BE2C (cell line): ENCODE data around the gene SCGN.

Source experiments
- DNase-seq: peaks from one replicate; pipeline ENCODE4 v3.0.0-alpha.2; 2020
- H3K27me3 ChIP-seq: fragments of 250-450 bp; sonication (Bioruptor Pico); 2 replicates; pipeline ENCODE4 v1.5.1; 2020; ENCODE audit warnings: mild to moderate bottlenecking
- H3K36me3 ChIP-seq: fragments of 250-450 bp; sonication (Bioruptor Pico); 2 replicates; pipeline ENCODE4 v1.5.1; 2020; ENCODE audit warnings: mild to moderate bottlenecking
- H3K4me1 ChIP-seq: fragments of 250-450 bp; sonication (Bioruptor Pico); 2 replicates; pipeline ENCODE4 v1.5.1; 2020
- H3K4me3 ChIP-seq: 2 replicates; pipeline ENCODE4 v1.5.1; 2011; ENCODE audit warnings: low read depth, low read length
- H3K9me3 ChIP-seq: fragments of 250-450 bp; sonication (Bioruptor Pico); 2 replicates; pipeline ENCODE4 v1.5.1; 2020
- TF ChIP-seq, protein P1 (sequence below): IDR thresholded peaks from 2 replicates; pipeline ENCODE4 v1.5.1; 2012; ENCODE audit warnings: mild to moderate bottlenecking, low read depth, low read length

SCGN gene

DNA sequence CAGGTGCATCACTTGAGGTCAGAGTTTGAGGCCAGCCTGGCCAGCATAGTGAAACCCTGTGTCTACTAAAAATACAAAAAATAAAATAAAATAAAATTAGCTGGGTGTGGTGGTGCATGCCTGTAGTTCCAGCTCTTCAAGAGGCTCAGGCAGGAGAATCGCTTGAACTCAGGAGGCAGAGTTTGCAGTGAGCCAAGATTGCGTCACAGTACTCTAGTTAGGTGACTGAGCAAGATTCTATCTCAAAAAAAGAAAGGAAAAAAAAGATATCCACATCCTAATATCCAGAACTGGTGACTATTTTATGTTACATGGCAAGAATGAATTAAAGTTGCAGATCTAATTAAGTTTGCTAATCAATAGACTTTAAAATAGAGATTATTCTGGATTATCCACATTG lies 32.5 kb downstream of the SCGN start:
- Histone ChIP-seq H3K9me3 (no peaks in the 10 kb centered on the region), H3K36me3 (no peaks in the 10 kb centered on the region), H3K4me3 (no peak overlapping the region), H3K27me3 (no peaks in the 10 kb centered on the region), H3K4me1 (peaks cover 1% of the 10 kb centered on the region)
- DNase-seq: no peak
- TF ChIP-seq, protein P1, sequence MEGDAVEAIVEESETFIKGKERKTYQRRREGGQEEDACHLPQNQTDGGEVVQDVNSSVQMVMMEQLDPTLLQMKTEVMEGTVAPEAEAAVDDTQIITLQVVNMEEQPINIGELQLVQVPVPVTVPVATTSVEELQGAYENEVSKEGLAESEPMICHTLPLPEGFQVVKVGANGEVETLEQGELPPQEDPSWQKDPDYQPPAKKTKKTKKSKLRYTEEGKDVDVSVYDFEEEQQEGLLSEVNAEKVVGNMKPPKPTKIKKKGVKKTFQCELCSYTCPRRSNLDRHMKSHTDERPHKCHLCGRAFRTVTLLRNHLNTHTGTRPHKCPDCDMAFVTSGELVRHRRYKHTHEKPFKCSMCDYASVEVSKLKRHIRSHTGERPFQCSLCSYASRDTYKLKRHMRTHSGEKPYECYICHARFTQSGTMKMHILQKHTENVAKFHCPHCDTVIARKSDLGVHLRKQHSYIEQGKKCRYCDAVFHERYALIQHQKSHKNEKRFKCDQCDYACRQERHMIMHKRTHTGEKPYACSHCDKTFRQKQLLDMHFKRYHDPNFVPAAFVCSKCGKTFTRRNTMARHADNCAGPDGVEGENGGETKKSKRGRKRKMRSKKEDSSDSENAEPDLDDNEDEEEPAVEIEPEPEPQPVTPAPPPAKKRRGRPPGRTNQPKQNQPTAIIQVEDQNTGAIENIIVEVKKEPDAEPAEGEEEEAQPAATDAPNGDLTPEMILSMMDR: no peak

DNA sequence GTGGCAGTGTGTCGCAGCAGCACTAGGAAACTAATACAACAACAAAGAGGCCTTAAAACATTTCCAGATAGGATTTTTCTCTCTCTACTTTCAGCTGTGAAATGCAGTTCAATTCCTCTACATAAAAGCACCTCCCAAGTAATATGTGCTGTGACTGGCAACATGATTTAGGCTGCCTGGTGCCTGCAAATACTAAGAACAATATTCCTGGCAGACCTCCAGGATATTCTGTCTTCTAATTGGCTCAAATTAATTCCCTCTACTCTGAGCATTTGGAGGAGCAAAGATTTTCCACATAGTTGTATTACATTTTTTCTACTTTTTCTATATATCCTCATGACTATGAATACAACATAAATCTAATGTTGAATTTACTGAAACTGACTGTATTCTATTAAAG lies 33.2 kb downstream of the SCGN start:
- no peaks in the 10 kb centered on the region; the same call in none of the 2 replicates for H3K4me1 ChIP-seq
- H3K27me3 ChIP-seq: no peaks in the 10 kb centered on the region
- no peaks in the 10 kb centered on the region for H3K36me3 ChIP-seq
- H3K9me3 ChIP-seq: no peaks in the 10 kb centered on the region
- DNase-seq: no peak
- H3K4me3 ChIP-seq: no peak overlapping the region
- TF ChIP-seq, protein P1: no peak

DNA sequence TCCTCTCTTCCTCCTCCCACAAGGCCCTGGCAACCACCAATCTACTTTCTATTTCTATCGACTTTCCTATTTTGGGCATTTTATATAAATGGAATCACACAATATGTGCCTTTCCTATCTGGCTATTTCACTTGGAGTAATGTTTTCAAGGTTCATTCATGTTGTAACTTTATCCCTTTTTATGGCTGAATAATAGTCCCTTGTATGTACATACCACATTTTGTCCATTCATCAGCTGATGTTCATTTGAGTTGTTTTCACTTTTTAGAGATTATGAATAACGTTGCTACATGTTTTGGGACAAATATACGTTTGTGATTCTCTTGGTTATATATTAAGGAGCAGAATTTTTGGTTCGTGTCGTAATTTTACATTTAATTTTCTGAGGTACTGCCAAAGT lies 33.9 kb downstream of the SCGN start:
- H3K4me3 ChIP-seq: no peak overlapping the region
- no peaks in the 10 kb centered on the region for H3K9me3 ChIP-seq
- no peaks in the 10 kb centered on the region; the same call in none of the 2 replicates for H3K4me1 ChIP-seq
- no peaks in the 10 kb centered on the region for H3K27me3 ChIP-seq
- no peaks in the 10 kb centered on the region for H3K36me3 ChIP-seq
- TF ChIP-seq, protein P1: no peak
- DNase-seq: no peak

DNA sequence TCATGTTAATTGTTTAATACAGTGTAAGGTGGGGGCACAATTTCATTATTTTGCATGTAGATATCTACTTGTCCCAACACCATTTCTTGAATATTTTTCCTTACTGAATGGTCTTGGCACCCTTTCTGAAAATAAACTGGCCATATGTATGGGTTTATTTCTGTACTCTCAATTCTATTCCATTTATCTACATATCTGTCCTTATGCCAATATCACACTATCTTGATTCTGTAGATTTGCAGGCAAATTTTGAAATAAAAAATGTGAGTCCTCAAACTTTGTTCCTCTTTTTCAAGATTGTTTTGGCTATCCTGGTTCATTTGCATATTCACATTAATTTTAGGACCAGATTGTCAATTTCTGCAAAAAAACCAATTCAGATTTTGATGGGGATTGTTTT lies 34.8 kb downstream of the SCGN start:
- no peaks in the 10 kb centered on the region for H3K27me3 ChIP-seq
- no peaks in the 10 kb centered on the region for H3K36me3 ChIP-seq

DNA sequence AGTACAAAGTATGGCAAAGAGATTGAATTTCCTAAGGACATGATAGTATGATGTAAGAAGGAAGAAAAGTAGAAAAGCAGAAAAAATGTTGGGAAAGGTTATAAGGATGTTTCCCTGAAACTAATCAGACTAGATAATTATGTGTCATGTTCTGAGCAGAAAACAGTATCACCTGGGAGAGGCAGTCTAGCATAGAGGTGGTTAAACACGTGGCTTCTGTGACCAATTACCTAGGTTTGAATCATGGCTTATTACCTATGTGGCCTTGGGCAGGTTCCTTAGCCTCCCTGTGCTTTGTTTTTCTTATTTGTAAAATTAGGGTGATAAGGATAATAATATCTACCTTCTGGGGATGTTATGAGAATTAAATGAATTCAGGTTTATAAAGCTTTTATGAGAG lies 38.0 kb downstream of the SCGN start:
- TF ChIP-seq, protein P1: no peak

More for the DNA sequence above, 34.8 kb downstream of the SCGN start:
- no peaks in the 10 kb centered on the region for H3K9me3 ChIP-seq
- H3K4me3 ChIP-seq: no peak overlapping the region
- no peaks in the 10 kb centered on the region; the same call in none of the 2 replicates for H3K4me1 ChIP-seq
- TF ChIP-seq, protein P1: no peak
- no peak for DNase-seq

DNA sequence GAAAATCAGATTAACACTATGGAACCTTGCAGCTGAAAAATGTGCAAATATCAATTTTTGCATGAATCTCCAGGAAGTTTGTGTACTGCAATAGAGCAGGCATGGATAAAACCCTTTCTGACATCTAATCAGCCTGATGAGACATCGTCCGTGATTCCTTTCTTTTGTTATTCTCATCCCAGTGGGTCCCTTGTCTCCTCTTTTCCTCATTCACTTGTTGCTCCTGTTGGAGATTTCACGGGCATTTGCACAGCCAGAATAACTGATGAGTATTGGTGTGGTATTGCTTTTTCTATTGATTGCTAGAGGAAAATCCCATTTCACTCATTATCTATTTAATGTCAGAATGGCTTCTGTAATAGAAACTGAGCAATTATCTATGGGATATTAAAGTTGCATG lies 39.9 kb downstream of the SCGN start:
- Histone ChIP-seq H3K27me3 (no peaks in the 10 kb centered on the region), H3K4me1 (no peaks in the 10 kb centered on the region; the same call in 1 of the 2 replicates), H3K36me3 (no peaks in the 10 kb centered on the region), H3K9me3 (no peaks in the 10 kb centered on the region), H3K4me3 (no peak overlapping the region)
- DNase-seq: no peak
- TF ChIP-seq, protein P1: no peak

More for the DNA sequence above, 38.0 kb downstream of the SCGN start:
- Histone ChIP-seq H3K4me1 (no peaks in the 10 kb centered on the region; the same call in none of the 2 replicates), H3K27me3 (no peaks in the 10 kb centered on the region), H3K9me3 (no peaks in the 10 kb centered on the region), H3K4me3 (no peak overlapping the region), H3K36me3 (no peaks in the 10 kb centered on the region)
- DNase-seq: no peak
